A549 (cell line): Measurements from ENCODE around the gene AXDND1. TPM values are rescaled to one million over a fixed set of nuclear protein-coding genes. Genes with fewer than 3 reads are reported as not detected.

Experiments used
- ATAC-seq, 2 experiments: fragments of 200-7000 bp in 1 of 2; fragments of >200 bp in 1 of 2; cut with Nextera tagmentation in 1 of 2; cut with Tn5 transposase in 1 of 2; 3 replicates each; pipeline versions ENCODE4 v1.8.0 to v1.9.1; 2018 to 2020; ENCODE audit warnings: mild to moderate bottlenecking in 1 of 2, moderate library complexity in 1 of 2
- CTCF ChIA-PET: fragments of 300-600 bp; sonication (Branson Sonifier 250); formaldehyde crosslinking; extraction: SDS; loops from one replicate; lab custom pipeline; 2021; ENCODE audit warnings: antibody characterized with exemption, inconsistent platforms; lab: Yijun Ruan, JAX
- POLR2A ChIA-PET: fragments of 350-600 bp; formaldehyde crosslinking; extraction: SDS; loops from one replicate; lab custom pipeline; 2021; ENCODE audit warnings: antibody characterized with exemption, inconsistent platforms; lab: Yijun Ruan, JAX
- DNase-seq, 2 experiments: peaks; one replicate each; pipeline versions ENCODE4 v3.0.0 to v3.0.0-alpha.2; 2011 to 2016; ENCODE audit warnings: low read depth in 1 of 2, low spot score in 1 of 2
- FAIRE-seq: peaks from 2 replicates; lab custom pipeline; 2011; peaks lifted over from hg19 to GRCh38; lab: Jason Lieb, UNC
- H3K27ac ChIP-seq, 2 experiments: fragments of >200 bp; sonication (Bioruptor Twin); formaldehyde crosslinking; 3 replicates each; pipeline ENCODE4 v1.5.1; 2016 to 2017
- H3K4me1 ChIP-seq: fragments of >200 bp; sonication (Bioruptor Twin); formaldehyde crosslinking; 3 replicates; pipeline ENCODE4 v1.6.1; 2016
- H3K4me2 ChIP-seq: fragments of >200 bp; sonication (Bioruptor Twin); formaldehyde crosslinking; 3 replicates; pipeline ENCODE4 v1.6.1; 2016
- H3K4me3 ChIP-seq: fragments of >200 bp; sonication (Bioruptor Twin); formaldehyde crosslinking; 3 replicates; pipeline ENCODE4 v1.5.1; 2016
- H3K9me3 ChIP-seq: fragments of >200 bp; sonication (Bioruptor Twin); formaldehyde crosslinking; 3 replicates; pipeline ENCODE4 v1.6.1; 2016
- CBX2 ChIP-seq: fragments of 200-600 bp; sonication (generic); IDR thresholded peaks from 2 replicates; pipeline ENCODE4 v1.6.1; 2016; ENCODE audit warnings: low read depth, mild to moderate bottlenecking, borderline replicate concordance
- CHD2 ChIP-seq: fragments of 150-350 bp; IDR thresholded peaks from 2 replicates; pipeline ENCODE4 v1.6.1; 2014; ENCODE audit warnings: low read length; ENCODE audit not compliant: partially characterized antibody
- EHF ChIP-seq: fragments of 250-450 bp; sonication (Bioruptor Pico); IDR thresholded peaks from 2 replicates; pipeline ENCODE4 v1.5.0; 2020; ENCODE audit warnings: mild to moderate bottlenecking
- EP300 ChIP-seq, 2 experiments: fragments of >200 bp; sonication (Bioruptor Twin); formaldehyde crosslinking; IDR thresholded peaks; 2 replicates in 1 of 2; 3 replicates in 1 of 2; pipeline ENCODE4 v1.6.1; 2016 to 2017
- ESRRA ChIP-seq: fragments of 150-350 bp; IDR thresholded peaks from 2 replicates; pipeline ENCODE4 v1.6.1; 2014; ENCODE audit warnings: mild to moderate bottlenecking, low read length, borderline replicate concordance
- FOSB ChIP-seq: fragments of 250-450 bp; sonication (Bioruptor Pico); IDR thresholded peaks from 2 replicates; pipeline ENCODE4 v1.5.0; 2020; ENCODE audit warnings: mild to moderate bottlenecking, moderate library complexity
- HMGXB4 ChIP-seq: fragments of 250-450 bp; sonication (Bioruptor Pico); IDR thresholded peaks from 2 replicates; pipeline ENCODE4 v1.5.0; 2021; ENCODE audit warnings: mild to moderate bottlenecking, moderate library complexity, borderline replicate concordance
- HOXA7 ChIP-seq: fragments of 250-450 bp; sonication (Bioruptor Pico); IDR thresholded peaks from 2 replicates; pipeline ENCODE4 v1.5.0; 2020; ENCODE audit warnings: mild to moderate bottlenecking, moderate library complexity
- KDM1A ChIP-seq: fragments of 200-600 bp; sonication (generic); IDR thresholded peaks from 2 replicates; pipeline ENCODE4 v1.6.1; 2016; ENCODE audit warnings: low read depth, mild to moderate bottlenecking
- KDM5A ChIP-seq: fragments of 200-600 bp; sonication (generic); IDR thresholded peaks from 2 replicates; pipeline ENCODE4 v1.6.1; 2016; ENCODE audit warnings: antibody characterized with exemption, mild to moderate bottlenecking
- MAX ChIP-seq: IDR thresholded peaks from 2 replicates; pipeline ENCODE4 v1.6.1; 2012
- MAZ ChIP-seq: fragments of 150-350 bp; IDR thresholded peaks from 2 replicates; pipeline ENCODE4 v1.6.1; 2014; ENCODE audit warnings: antibody characterized with exemption, low read depth, low read length, borderline replicate concordance
- MYC ChIP-seq: IDR thresholded peaks from 2 replicates; pipeline ENCODE4 v1.6.1; 2012; ENCODE audit warnings: mild to moderate bottlenecking, inconsistent platforms, low read length, improper control_type of control experiment, borderline replicate concordance
- NPAS2 ChIP-seq: fragments of 250-450 bp; sonication (Bioruptor Pico); IDR thresholded peaks from 2 replicates; pipeline ENCODE4 v1.8.0; 2022; ENCODE audit warnings: mild to moderate bottlenecking, moderate library complexity, borderline replicate concordance
- PBX3 ChIP-seq: IDR thresholded peaks from 2 replicates; pipeline ENCODE4 v1.6.1; 2012
- POLR2AphosphoS2 ChIP-seq: conservative IDR thresholded peaks from 2 replicates; pipeline ENCODE4 v1.6.1; 2012; ENCODE audit warnings: low read length, improper control_type of control experiment, inconsistent platforms
- RAD21 ChIP-seq, 2 experiments: fragments of >200 bp in 1 of 2; sonication (Bioruptor Twin) in 1 of 2; formaldehyde crosslinking in 1 of 2; IDR thresholded peaks in 1 of 2; conservative IDR thresholded peaks in 1 of 2; 2 replicates in 1 of 2; 3 replicates in 1 of 2; pipeline ENCODE4 v1.6.1; 2012 to 2018; ENCODE audit warnings: inconsistent platforms in 1 of 2
- RARB ChIP-seq: fragments of 250-450 bp; sonication (Bioruptor Pico); IDR thresholded peaks from 2 replicates; pipeline ENCODE4 v1.8.0; 2021; ENCODE audit warnings: mild to moderate bottlenecking, moderate library complexity
- ZFP36 ChIP-seq: fragments of 450-650 bp; IDR thresholded peaks from 2 replicates; pipeline ENCODE4 v1.6.1; 2014; ENCODE audit warnings: borderline replicate concordance; ENCODE audit not compliant: partially characterized antibody
- WGBS: methylation state at CpG from one replicate; pipeline ENCODE4 v1.1.6; 2017; ENCODE audit errors: missing lambda C conversion rate; 5-methylcytosine and 5-hydroxymethylcytosine counted together
- polyA plus RNA-seq, 4 experiments: library from polyadenylated mRNA; depleted of rRNA in 3 of 4; stranded (reverse); fragments of >200 nt; fragmentation: RNase III in 1 of 4; extraction: RNeasy Plus Mini Kit Qiagen cat#74134 plus additional on column Dnase treatment in 1 of 4; gene quantifications; 2 replicates in 3 of 4; 3 replicates in 1 of 4; pipeline ENCODE4 v1.2.3, GENCODE V29; 2011 to 2017

AXDND1 gene
- polyA plus RNA-seq, 2 of the 4 experiments (the other 2 are of a cell fraction) = 0.30 to 0.71 TPM

- Histone ChIP-seq H3K27ac (no peak overlapping the region), H3K4me3 (no peak overlapping the region), H3K4me1 (no peaks in the 10 kb centered on the region), H3K9me3 (no peaks in the 10 kb centered on the region), H3K4me2 (no peak overlapping the region)
- no peak for TF ChIP-seq PBX3
- TF ChIP-seq CHD2 = no peak
- no peak for TF ChIP-seq KDM5A
- TF ChIP-seq KDM1A = no peak
- TF ChIP-seq CBX2 = no peak
- TF ChIP-seq EP300 (IDR thresholded peaks at IDR 0.05) = no peak
- no peak for TF ChIP-seq POLR2AphosphoS2
- no peak for TF ChIP-seq ZFP36
- no peak for TF ChIP-seq MAZ
- no peak for TF ChIP-seq MYC
- CTCF ChIA-PET = no interaction called here
- DNase-seq = no peak
- ATAC-seq = no peak
- 88% methylated on average over 4 of the region's 4 CpGs for WGBS
- FAIRE-seq = no peak
- POLR2A ChIA-PET = no interaction called here
Measured at GRCh38 chr1:179341943-179342547, 23.7 kb upstream of the AXDND1 start.

GRCh38 chr1:179342740-179343404 is 22.9 kb upstream of the AXDND1 start:
- no peak overlapping the region for H3K4me3 ChIP-seq
- WGBS = 80% methylated on average over 4 of the region's 4 CpGs
- no peaks in the 10 kb centered on the region for H3K4me1 ChIP-seq
- ATAC-seq = no peak
- no peak for TF ChIP-seq ESRRA
- no peak for TF ChIP-seq HOXA7 (CRISPR knock-in tag)
- TF ChIP-seq RARB (CRISPR knock-in tag) = no peak
- no peak for TF ChIP-seq EHF (CRISPR knock-in tag)
- TF ChIP-seq MAZ = no peak
- TF ChIP-seq MAX = no peak
- no peak for TF ChIP-seq CBX2
- no peak for TF ChIP-seq NPAS2 (CRISPR knock-in tag)
- no peak for TF ChIP-seq RAD21 (conservative IDR thresholded peaks at IDR 0.05 in 1 of 2, IDR thresholded peaks at IDR 0.05 in 1 of 2)
- TF ChIP-seq, all 56 proteins: peak for 0
- FAIRE-seq = no peak
- DNase-seq = no peak
- Histone ChIP-seq H3K9me3 (no peaks in the 10 kb centered on the region), H3K27ac (no peak overlapping the region), H3K4me2 (no peak overlapping the region)
- ChIA-PET CTCF (no interaction called here), POLR2A (no interaction called here)

GRCh38 chr1:179351281-179351680 is 14.5 kb upstream of the AXDND1 start:
- CTCF ChIA-PET = interaction anchor here (1.2 kb wide), 1 partner anchor 100 kb away, joined by 3 read pairs; no protein-coding TSS in a partner anchor
- FAIRE-seq (no peak), ATAC-seq (no peak), DNase-seq (no peak)
- peaks cover 7% of the 10 kb centered on the region; the same call in 2 of the 3 replicates for H3K4me1 ChIP-seq
- TF ChIP-seq HMGXB4 (CRISPR knock-in tag) (no peak), FOSB (CRISPR knock-in tag) (no peak), ESRRA (no peak)
- WGBS = 89% methylated on average over 3 of the region's 3 CpGs
- POLR2A ChIA-PET = no interaction called here
- H3K4me2 ChIP-seq = no peak overlapping the region
- no peak overlapping the region for H3K4me3 ChIP-seq
- no peak overlapping the region for H3K27ac ChIP-seq
- H3K9me3 ChIP-seq = no peaks in the 10 kb centered on the region
